Upper lobe of left lung (tissue), 6 donors: ENCODE results near the gene THAP12. TPM values are rescaled to one million over a fixed set of nuclear protein-coding genes. Genes with fewer than 3 reads are reported as not detected.

ENCODE experiments used
- ATAC-seq, 2 donors: fragments of 200-7000 bp; cut with Tn5 transposase; one replicate each; pipeline ENCODE4 v1.9.1; 2022; ENCODE audit warnings: mild to moderate bottlenecking in 2 of 2, moderate library complexity in 2 of 2; ENCODE audit not compliant: low FRiP score in 2 of 2
- DNase-seq, 2 donors: peaks; one replicate each; pipeline ENCODE4 v3.0.0-alpha.2; 2019 to 2020
- H3K27ac ChIP-seq, 4 donors: fragments of 200-600 bp; sonication (generic); one replicate each; pipeline ENCODE4 v1.5.1; 2016 to 2019
- H3K27me3 ChIP-seq, 4 donors: fragments of 200-600 bp; sonication (generic); one replicate each; pipeline ENCODE4 v1.5.1; 2017 to 2019
- H3K36me3 ChIP-seq, 4 donors: fragments of 200-600 bp; sonication (generic); one replicate each; pipeline ENCODE4 v1.5.1; 2016 to 2019
- H3K4me1 ChIP-seq, 4 donors: fragments of 200-600 bp; sonication (generic); one replicate each; pipeline ENCODE4 v1.5.1; 2018 to 2019
- H3K4me3 ChIP-seq, 4 donors: fragments of 200-600 bp; sonication (generic); one replicate each; pipeline ENCODE4 v1.5.1; 2017 to 2019; ENCODE audit warnings: mild to moderate bottlenecking in 2 of 4, moderate library complexity in 1 of 4
- H3K9me3 ChIP-seq, 4 donors: fragments of 200-600 bp; sonication (generic); one replicate each; pipeline ENCODE4 v1.5.1; 2018 to 2019
- CTCF ChIP-seq, 6 experiments: fragments of 450-650 bp in 4 of 6; fragments of 200-600 bp in 2 of 6; sonication (generic) in 2 of 6; IDR thresholded peaks; one replicate each; pipeline ENCODE4 v1.5.1; 2016 to 2019; ENCODE audit warnings: antibody characterized with exemption in 6 of 6
- EP300 ChIP-seq, 4 donors: sonication (generic); formaldehyde crosslinking; IDR thresholded peaks; one replicate each; pipeline ENCODE4 v1.5.1; 2017; ENCODE audit warnings: antibody characterized with exemption in 4 of 4, control low read depth in 2 of 4
- POLR2A ChIP-seq, 4 donors: fragments of 450-650 bp; IDR thresholded peaks; one replicate each; pipeline ENCODE4 v1.5.1; 2016 to 2017; ENCODE audit warnings: antibody characterized with exemption in 4 of 4, mild to moderate bottlenecking in 2 of 4
- POLR2AphosphoS5 ChIP-seq, 2 donors: sonication (generic); formaldehyde crosslinking; IDR thresholded peaks; one replicate each; pipeline ENCODE4 v1.5.1; 2017; ENCODE audit warnings: antibody characterized with exemption in 2 of 2
- WGBS, 2 donors: methylation state at CpG; one replicate each; pipeline ENCODE4 v1.1.5; 2017 to 2018; 5-methylcytosine and 5-hydroxymethylcytosine counted together
- total RNA-seq, 6 donors: library from RNA; depleted of rRNA in 4 of 6; stranded (reverse); fragments of >200 nt in 4 of 6; gene quantifications; one replicate each; pipeline versions ENCODE4 v1.1.0 to v1.2.1, GENCODE V29; 2016 to 2021
- donor health status: DM: no; HTN: no; CAD: no; lungs with moderate emphysema.
- donor health status: DM: no; HTN: yes; CAD: no; lungs with severe emphysema.

THAP12 gene
- total RNA-seq, 6 donors from 2014 or later = 9.1 to 35.8 (median 34.2) TPM

DNA sequence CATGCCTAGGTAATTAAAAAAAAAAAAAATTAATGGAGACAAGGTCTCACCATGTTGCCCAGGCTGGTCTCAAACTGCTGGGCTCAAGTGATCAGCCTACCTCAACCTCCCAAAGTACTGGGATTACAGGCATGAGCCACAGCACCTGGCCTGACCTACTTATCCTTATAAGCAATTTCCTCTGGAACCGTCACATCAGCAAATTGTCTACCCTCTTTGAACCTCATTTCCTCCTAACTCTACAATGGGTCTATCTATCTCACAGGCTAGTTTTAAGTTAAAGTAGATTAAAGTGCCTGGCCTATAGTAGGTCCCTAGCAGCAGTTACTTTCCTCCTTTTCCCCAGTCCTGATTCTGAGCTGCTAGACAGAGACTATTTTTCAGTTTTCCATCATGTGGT, 43.5 kb downstream of the THAP12 start:
- no peak for TF ChIP-seq CTCF (IDR thresholded peaks at IDR 0.05)
- no peak for TF ChIP-seq EP300 (IDR thresholded peaks at IDR 0.05)
- no peak for TF ChIP-seq POLR2A (IDR thresholded peaks at IDR 0.05)
- TF ChIP-seq POLR2AphosphoS5 (IDR thresholded peaks at IDR 0.05) = no peak
- peaks cover 0 to 13% (median 5%) of the 10 kb centered on the region in 4 donors for H3K4me1 ChIP-seq
- no peaks in the 10 kb centered on the region for H3K36me3 ChIP-seq
- peaks cover 0 to 11% (median 9%) of the 10 kb centered on the region in 4 donors for H3K9me3 ChIP-seq
- no peak overlapping the region for H3K4me3 ChIP-seq
- DNase-seq = no peak
- no peaks in the 10 kb centered on the region for H3K27me3 ChIP-seq
- WGBS, 2 donors = 78 to 81% methylated on average over 1 of the region's 1 CpG
- H3K27ac ChIP-seq = no peak overlapping the region
- no peak for ATAC-seq

- TF ChIP-seq CTCF (IDR thresholded peaks at IDR 0.05) = no peak
- no peak for TF ChIP-seq POLR2AphosphoS5 (IDR thresholded peaks at IDR 0.05)
- no peak for TF ChIP-seq EP300 (IDR thresholded peaks at IDR 0.05)
- no peak for TF ChIP-seq POLR2A (IDR thresholded peaks at IDR 0.05)
- no peaks in the 10 kb centered on the region for H3K36me3 ChIP-seq
- DNase-seq (no peak), ATAC-seq (no peak)
- H3K4me3 ChIP-seq = no peak overlapping the region
- H3K27ac ChIP-seq = no peak overlapping the region
- peaks cover 0 to 13% (median 5%) of the 10 kb centered on the region in 4 donors for H3K4me1 ChIP-seq
- H3K9me3 ChIP-seq = peaks cover 0 to 11% (median 9%) of the 10 kb centered on the region in 4 donors
- WGBS, 2 donors = 61 to 70% methylated on average over 2 of the region's 2 CpGs
- no peaks in the 10 kb centered on the region for H3K27me3 ChIP-seq
Measured at GRCh38 chr11:76336597-76336996, 44.3 kb downstream of the THAP12 start.

DNA sequence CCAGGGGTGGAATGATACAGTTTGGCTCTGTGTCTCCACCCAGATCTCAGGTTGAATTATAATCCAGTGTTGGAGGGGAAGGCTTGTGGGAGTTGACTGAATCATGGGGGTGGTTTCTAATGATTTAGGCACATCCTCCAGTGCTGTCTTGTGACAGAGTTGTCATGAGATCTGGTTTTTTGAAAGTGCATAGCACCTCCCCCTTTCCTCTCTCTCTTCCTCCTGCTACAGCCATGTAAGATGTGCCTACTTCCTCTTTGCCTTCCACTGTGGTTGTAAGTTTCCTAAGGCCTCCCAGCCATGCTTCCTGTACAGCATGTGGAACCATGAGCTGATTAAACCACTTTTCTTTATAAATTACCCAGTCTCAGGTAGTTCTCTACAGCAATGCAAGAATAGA, 45.1 kb downstream of the THAP12 start:
- Histone ChIP-seq H3K36me3 (no peaks in the 10 kb centered on the region), H3K9me3 (peaks cover 0 to 11% (median 9%) of the 10 kb centered on the region in 4 donors), H3K27me3 (no peaks in the 10 kb centered on the region), H3K4me3 (no peak overlapping the region), H3K27ac (no peak overlapping the region), H3K4me1 (peaks cover 0 to 13% (median 5%) of the 10 kb centered on the region in 4 donors)
- ATAC-seq (peak in 1 of 2 donors; percentile 64), DNase-seq (no peak)
- no peak for TF ChIP-seq EP300 (IDR thresholded peaks at IDR 0.05)

DNA sequence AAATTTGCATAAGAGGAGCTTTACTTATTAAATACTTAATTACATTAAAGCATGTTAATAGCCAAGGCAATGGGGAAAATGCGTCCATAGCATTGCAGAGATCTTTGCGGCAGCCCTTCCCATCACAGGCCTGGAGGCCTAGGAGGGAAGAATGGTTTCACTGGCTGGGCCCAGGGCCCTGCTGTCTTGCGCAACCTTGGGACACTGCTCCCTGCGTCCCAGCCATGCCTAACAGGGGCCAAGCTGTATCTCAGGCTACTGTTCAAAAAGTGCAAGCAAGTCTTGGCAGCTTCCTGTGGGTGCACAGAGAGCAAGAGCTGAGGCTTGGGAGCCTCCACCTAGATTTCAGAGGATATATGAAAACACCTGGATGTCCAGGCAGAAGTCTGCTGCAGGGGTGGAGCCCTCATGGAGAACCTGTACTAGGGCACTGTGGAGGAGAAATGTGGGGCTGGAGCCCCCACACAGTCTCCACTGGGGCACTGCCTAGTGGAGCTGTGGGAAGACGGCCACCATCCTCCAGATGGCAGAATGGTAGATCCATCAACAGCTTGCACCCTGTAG, 46.0 kb downstream of the THAP12 start:
- ATAC-seq (no peak), DNase-seq (no peak)
- H3K27me3 ChIP-seq = no peaks in the 10 kb centered on the region
- WGBS, 2 donors = 83 to 98% methylated on average over 5 of the region's 5 CpGs
- peaks cover 1 to 16% (median 7%) of the 10 kb centered on the region in 4 donors for H3K4me1 ChIP-seq
- H3K27ac ChIP-seq = no peak overlapping the region
- no peaks in the 10 kb centered on the region for H3K36me3 ChIP-seq
- TF ChIP-seq EP300 (IDR thresholded peaks at IDR 0.05) (no peak), POLR2A (IDR thresholded peaks at IDR 0.05) (no peak), CTCF (IDR thresholded peaks at IDR 0.05) (no peak), POLR2AphosphoS5 (IDR thresholded peaks at IDR 0.05) (no peak)
- peaks cover 0 to 11% (median 9%) of the 10 kb centered on the region in 4 donors for H3K9me3 ChIP-seq
- no peak overlapping the region for H3K4me3 ChIP-seq

DNA sequence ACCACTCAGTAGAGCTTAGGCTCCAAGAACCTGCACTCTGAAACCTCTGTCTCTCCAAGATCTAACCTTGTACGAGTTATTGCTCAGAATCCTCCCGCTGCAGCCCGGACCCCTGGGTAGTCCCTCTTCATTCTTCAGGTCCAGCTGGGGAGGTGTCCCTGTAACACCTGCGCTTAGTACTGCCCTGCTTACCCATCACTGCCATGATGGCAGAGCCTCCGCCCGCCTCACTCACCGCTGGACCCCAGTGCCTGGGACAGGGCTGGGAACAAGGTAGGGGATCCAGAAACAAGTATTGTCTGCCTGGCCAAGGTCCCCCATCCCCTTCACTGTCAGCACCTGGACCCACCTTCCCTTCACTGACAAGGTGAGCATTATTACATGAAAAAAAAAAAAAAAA, 50.3 kb downstream of the THAP12 start:
- H3K36me3 ChIP-seq = no peaks in the 10 kb centered on the region
- ATAC-seq (no peak), DNase-seq (peak in 1 of 2 donors; percentile 41)
- H3K9me3 ChIP-seq = peaks cover 0 to 11% (median 9%) of the 10 kb centered on the region in 4 donors
- H3K4me3 ChIP-seq = no peak overlapping the region
- TF ChIP-seq EP300 (IDR thresholded peaks at IDR 0.05) = no peak
- TF ChIP-seq CTCF (IDR thresholded peaks at IDR 0.05) = no peak
- no peak for TF ChIP-seq POLR2A (IDR thresholded peaks at IDR 0.05)
- no peak for TF ChIP-seq POLR2AphosphoS5 (IDR thresholded peaks at IDR 0.05)
- H3K27me3 ChIP-seq = no peaks in the 10 kb centered on the region
- H3K4me1 ChIP-seq = peaks cover 8 to 16% (median 10%) of the 10 kb centered on the region in 4 donors
- 94 to 96% methylated on average over 7 of the region's 7 CpGs for WGBS, 2 donors
- H3K27ac ChIP-seq = no peak overlapping the region
